Measurements from ENCODE around the gene CEP68. TPM values are rescaled to one million over a fixed set of nuclear protein-coding genes. Genes with fewer than 3 reads are reported as not detected.

The CEP68 gene
- polyA plus RNA-seq, 1 of the 3 experiments (the other 2 are of a cell fraction) = 6.2 TPM

DNA sequence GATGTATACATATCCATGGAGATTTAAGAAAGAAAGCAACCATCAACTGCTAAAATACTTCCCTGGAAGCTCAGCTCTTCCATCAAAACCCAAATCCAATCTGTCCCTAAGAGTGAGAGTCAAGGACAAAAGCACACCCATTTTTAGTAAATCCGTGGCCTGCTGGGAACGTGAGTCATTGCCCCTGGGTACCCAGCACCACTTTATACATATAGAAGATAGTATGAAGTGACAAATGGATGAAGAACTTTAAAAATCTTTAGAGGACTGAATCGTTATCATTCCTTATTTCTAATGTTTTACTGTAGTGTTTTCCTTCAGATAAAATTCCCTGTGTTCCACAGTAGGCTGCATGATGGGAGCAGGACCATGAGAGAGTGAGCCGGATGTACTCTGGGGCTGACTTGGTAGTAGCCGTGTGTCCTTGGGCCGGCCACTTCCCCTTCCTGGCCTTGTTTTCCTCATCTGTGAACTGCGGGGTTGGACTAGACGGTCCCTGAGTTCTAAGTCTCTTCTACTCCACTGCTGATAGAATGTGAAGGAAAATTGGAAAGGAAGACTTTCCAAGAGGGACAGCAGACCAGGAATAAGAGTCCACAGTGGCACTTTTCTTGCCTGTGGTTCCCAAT, 28.5 kb upstream of the CEP68 start:
- CTCF ChIA-PET = interaction anchor here (0.6 to 13.1 kb wide), 2 partner anchors 110 to 1030 kb away, joined by 3 to 130 read pairs; no protein-coding TSS in a partner anchor

More for the DNA sequence above, 28.5 kb upstream of the CEP68 start:
- WGBS (ENCODE audit: low lambda C conversion rate) = 90% methylated on average over 8 of the region's 8 CpGs
- H3F3A ChIP-seq (replicated peaks; ENCODE audit: insufficient read depth) = no peaks in the 10 kb centered on the region
- no peaks in the 10 kb centered on the region for H3K4me1 ChIP-seq (ENCODE audit: control insufficient read depth in 1 of 2, insufficient read depth in 2 of 2, low read depth in 1 of 2, low read length in 1 of 2)
- POLR2A ChIA-PET = no interaction called here
- DNase-seq = no peak
- no peak overlapping the region for H3K9ac ChIP-seq
- H4K20me1 ChIP-seq (ENCODE audit: insufficient read depth) = no peaks in the 10 kb centered on the region
- H3K4me2 ChIP-seq = no peak overlapping the region
- no peaks in the 10 kb centered on the region for H3K36me3 ChIP-seq (replicated peaks in 1 of 2; ENCODE audit: control insufficient read depth in 1 of 2, insufficient read depth in 2 of 2, low read length in 1 of 2)
- TF ChIP-seq GATA2 (CRISPR knock-in tag; IDR thresholded peaks at IDR 0.05) (no peak), TEAD4 (IDR thresholded peaks at IDR 0.05; ENCODE audit: borderline replicate concordance, insufficient read depth) (no peak), YY1 (IDR thresholded peaks at IDR 0.05; ENCODE audit: low read depth) (no peak), EZH2phosphoT487 (IDR thresholded peaks at IDR 0.05; ENCODE audit: borderline replicate concordance, low read depth) (no peak), FOSL2 (IDR thresholded peaks at IDR 0.05; ENCODE audit: borderline replicate concordance, low read depth) (no peak), SIN3A (IDR thresholded peaks at IDR 0.05; ENCODE audit: borderline replicate concordance, low read depth, low read length) (no peak), POLR2AphosphoS5 (IDR thresholded peaks at IDR 0.05; ENCODE audit: low read depth, low read length) (no peak), ELF1 (IDR thresholded peaks at IDR 0.05) (no peak), RXRA (IDR thresholded peaks at IDR 0.05; ENCODE audit: borderline replicate concordance, low read depth) (no peak), RFX5 (IDR thresholded peaks at IDR 0.05; ENCODE audit: low read length) (no peak), NRF1 (IDR thresholded peaks at IDR 0.05; ENCODE audit: low read depth, low read length) (no peak), RCOR1 (IDR thresholded peaks at IDR 0.05; ENCODE audit: low read length) (no peak), JUND (IDR thresholded peaks at IDR 0.05) (no peak)
- TF ChIP-seq, protein P1, sequence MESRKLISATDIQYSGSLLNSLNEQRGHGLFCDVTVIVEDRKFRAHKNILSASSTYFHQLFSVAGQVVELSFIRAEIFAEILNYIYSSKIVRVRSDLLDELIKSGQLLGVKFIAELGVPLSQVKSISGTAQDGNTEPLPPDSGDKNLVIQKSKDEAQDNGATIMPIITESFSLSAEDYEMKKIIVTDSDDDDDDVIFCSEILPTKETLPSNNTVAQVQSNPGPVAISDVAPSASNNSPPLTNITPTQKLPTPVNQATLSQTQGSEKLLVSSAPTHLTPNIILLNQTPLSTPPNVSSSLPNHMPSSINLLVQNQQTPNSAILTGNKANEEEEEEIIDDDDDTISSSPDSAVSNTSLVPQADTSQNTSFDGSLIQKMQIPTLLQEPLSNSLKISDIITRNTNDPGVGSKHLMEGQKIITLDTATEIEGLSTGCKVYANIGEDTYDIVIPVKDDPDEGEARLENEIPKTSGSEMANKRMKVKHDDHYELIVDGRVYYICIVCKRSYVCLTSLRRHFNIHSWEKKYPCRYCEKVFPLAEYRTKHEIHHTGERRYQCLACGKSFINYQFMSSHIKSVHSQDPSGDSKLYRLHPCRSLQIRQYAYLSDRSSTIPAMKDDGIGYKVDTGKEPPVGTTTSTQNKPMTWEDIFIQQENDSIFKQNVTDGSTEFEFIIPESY (IDR thresholded peaks at IDR 0.05; ENCODE audit: borderline replicate concordance, low read depth) = no peak
- TF ChIP-seq, protein P2, sequence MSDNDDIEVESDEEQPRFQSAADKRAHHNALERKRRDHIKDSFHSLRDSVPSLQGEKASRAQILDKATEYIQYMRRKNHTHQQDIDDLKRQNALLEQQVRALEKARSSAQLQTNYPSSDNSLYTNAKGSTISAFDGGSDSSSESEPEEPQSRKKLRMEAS (IDR thresholded peaks at IDR 0.05; ENCODE audit: low read depth) = no peak
- TF ChIP-seq, protein P3, sequence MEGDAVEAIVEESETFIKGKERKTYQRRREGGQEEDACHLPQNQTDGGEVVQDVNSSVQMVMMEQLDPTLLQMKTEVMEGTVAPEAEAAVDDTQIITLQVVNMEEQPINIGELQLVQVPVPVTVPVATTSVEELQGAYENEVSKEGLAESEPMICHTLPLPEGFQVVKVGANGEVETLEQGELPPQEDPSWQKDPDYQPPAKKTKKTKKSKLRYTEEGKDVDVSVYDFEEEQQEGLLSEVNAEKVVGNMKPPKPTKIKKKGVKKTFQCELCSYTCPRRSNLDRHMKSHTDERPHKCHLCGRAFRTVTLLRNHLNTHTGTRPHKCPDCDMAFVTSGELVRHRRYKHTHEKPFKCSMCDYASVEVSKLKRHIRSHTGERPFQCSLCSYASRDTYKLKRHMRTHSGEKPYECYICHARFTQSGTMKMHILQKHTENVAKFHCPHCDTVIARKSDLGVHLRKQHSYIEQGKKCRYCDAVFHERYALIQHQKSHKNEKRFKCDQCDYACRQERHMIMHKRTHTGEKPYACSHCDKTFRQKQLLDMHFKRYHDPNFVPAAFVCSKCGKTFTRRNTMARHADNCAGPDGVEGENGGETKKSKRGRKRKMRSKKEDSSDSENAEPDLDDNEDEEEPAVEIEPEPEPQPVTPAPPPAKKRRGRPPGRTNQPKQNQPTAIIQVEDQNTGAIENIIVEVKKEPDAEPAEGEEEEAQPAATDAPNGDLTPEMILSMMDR (IDR thresholded peaks at IDR 0.05) = no peak
- H3K9me2 ChIP-seq = no peaks in the 10 kb centered on the region
- H3K9me3 ChIP-seq = no peaks in the 10 kb centered on the region
- H3K27me3 ChIP-seq (ENCODE audit: insufficient read depth) = no peaks in the 10 kb centered on the region
- no peak overlapping the region for H3K4me3 ChIP-seq (ENCODE audit: low read depth in 2 of 2, low read length in 1 of 2)
- no peaks in the 10 kb centered on the region for H3K79me2 ChIP-seq (ENCODE audit: insufficient read depth)
- no peak overlapping the region for H2AFZ ChIP-seq (ENCODE audit: low read depth)
- H3K27ac ChIP-seq (ENCODE audit: low read depth in 2 of 2, low read length in 1 of 2) = no peak overlapping the region
